ENCODE data around the gene CADM1.

CADM1 gene

DNA sequence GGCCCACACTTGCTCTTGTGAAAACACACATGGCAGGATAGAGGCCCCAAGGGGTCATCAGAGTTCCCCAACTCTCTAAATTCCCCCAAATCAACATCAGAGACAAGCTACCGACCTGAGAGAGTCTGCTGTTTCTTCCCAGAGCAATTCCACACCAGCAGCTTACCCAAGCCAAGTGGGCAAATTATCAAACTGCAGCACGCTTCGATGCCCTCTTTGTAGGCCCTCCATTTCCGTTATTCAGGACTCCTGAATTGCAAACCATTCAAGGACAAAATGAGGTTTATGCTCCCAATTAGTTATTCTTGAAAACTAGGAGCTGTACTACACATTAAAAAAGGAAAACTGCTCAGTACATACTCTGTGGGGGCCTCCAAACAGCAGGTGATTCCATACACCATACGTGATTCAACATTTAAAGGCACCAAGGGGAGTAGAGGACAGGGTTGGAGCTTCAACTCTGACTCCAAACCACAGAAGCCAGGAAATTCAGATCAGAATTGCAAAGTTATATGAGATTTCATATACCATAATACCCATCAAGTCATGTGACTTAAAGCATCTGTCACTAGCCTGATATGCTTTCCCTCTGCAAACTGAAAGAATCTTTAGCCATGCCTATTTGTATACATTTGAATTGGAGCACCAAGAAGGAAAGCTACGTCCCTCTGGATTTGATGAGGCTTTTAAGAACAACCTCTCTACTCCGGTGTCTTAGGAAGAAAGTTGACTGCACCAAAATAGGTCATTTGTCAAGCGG, 234.8 kb downstream of the CADM1 start:
- no peak for DNase-seq

DNA sequence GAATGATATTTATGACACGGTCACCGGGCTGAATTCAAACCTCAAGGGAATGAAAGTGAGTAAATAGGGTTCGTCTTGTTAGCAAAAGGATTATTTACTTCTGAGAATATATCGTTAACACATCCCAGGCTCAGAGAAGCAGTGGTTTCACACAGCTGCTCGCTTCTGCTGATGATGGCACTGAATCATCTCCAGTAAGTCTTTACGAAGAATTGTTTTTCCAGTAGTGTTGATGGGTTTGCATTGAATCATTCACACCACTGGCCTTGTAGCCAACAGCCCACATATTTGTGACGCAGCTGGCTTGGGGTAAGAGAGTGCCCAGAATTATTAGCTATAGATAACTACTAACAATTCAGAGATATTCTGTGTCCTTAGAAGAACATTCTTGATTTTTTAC, 236.3 kb downstream of the CADM1 start:
- DNase-seq, result no peak

DNA sequence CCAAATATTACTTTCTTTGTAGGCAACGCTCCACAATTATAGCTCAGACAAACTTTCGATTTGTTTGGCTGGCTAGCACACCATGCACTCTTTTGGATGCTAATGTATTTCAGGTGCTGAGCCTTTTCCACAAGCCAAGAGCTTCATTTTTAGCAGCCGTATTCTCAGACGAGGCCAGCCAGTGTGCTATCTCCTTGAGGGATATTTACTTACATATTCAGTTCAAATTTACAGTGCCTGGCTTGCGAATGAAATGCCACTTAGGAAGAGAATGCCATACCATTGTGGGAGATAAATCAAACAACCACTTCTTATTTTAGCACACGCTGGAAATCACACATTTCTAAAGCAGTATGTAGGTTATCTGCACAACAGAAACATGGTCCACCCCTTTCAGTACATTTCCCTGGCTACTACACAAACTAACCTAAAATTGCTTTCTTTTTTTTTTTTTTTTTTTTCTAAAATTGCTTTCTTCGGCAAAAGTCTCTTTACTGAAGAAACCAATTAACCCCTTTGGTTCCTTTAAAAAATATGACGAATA, 236.9 kb downstream of the CADM1 start:
- DNase-seq, result peak; percentile 59

DNA sequence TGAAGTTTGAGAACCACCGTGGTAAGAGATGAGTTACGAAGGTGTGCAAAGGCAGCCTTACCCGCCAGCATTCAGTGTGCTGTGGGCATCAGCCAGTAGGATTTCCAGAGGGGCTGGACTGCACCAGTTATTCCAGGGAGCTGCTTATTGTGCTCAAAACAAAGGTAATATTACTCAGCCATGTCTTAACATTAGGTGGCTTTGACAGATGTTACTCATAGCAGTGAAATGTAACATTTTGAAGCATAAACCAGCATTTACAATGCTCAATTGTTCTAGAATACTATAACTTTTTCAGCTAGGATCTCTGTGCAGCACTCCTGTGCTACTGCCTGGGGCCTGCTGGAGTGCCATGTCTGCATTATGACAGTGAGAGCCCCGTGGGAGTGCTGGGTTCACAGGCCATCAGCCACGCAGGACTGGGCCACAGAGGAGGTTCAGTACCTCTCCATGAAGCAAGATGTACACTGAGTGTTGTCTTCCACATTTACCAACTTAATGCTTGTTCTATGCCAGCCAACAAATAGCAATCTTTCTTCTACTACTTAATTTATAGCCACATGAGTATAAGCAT, 238.1 kb downstream of the CADM1 start:
- no peak for DNase-seq

DNA sequence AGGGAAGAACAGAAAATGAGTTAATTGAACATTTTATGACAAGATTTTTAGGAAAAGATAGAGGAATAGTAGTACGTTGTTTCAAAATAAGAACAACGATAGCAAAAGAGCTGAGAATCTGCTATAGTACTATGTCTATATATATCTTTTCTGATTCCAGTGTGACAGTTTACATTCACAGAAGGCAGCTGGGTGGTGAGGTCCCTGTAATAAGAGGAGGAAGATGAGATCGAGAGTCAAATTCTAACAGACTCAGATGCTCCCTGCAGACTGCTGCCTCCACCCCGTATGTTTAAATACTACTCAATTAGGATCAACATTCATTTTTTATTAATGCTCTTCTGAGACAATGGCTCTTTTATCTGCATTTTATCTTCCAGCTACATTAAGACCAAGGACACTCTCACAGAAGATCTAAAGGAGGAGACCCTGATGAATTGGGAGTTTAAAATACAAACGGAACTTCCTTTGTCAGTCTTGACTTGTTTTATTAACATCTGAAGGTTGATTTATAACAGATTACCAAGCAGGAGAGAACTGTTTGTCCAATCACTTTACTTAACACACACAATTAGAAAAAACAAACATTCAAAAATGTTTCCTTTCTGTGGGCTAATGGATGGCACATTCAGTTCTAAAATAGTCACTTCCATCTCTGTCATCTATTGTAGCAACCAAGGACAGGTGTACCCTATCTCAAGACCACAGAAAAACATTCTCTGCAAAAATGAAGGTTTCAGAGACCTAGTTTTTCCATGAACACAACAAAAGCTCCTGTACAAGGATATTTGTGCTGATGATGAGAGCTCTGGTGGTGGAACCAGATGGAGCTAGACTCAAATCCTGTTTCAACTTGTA, 240.2 kb downstream of the CADM1 start:
- DNase-seq, result no peak

DNA sequence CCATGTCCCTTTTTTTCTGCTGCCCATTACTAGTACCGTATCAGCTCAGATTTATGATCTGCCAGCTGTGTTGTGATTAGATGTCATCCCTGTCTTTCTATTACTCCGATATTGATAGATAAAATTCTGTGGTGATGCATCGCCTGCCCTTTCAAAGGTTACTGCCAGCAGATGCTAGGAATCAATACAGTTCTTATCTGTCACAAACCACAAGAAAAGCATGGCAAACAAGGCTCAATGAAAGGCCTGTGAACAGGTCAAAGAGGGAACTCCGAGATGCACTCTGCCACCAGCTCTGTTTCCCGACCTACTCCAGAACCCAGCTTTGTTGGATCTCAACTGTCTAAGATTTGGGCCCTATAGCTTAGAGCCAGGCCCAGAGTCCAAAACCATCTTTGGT, 246.0 kb downstream of the CADM1 start:
- no peak for DNase-seq

DNA sequence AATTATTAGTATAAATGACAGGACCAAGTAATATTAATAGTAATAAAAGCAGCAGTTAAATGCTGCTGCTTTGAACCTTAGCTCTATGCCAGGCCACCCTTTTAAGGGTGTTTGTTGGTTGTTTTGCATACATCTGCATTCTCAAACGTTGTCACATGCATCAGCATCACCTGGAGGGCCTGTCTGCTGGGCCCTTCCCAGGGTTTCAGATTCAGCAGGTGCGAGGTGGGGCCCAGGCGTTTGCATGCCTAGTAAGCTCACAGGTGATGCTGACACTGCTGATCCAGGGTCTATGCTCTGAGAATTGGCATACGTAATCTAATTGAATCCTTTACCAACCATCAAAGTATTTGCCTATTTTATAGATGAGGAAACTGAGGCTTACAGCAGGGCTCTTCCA, 246.5 kb downstream of the CADM1 start:
- DNase-seq, result peak; percentile 19

DNA sequence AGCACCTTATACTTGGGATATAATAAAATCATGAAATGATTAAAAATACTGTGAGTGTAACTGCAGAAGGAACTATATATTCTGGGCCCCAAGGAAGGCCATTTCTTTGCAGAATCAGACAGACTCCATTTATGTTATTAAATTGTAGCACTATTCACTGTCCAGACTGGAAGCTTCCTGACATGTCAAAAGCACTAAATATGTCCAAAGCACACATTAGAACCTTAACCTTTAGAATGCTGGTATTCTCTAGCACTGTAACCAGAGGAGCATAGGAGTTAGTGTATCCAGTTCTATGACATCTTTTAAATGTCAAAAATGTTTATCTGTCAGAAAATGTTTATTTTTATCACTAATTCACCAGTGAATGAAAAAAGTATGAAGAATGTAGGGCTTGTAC, 246.9 kb downstream of the CADM1 start:
- no peak for DNase-seq

DNA sequence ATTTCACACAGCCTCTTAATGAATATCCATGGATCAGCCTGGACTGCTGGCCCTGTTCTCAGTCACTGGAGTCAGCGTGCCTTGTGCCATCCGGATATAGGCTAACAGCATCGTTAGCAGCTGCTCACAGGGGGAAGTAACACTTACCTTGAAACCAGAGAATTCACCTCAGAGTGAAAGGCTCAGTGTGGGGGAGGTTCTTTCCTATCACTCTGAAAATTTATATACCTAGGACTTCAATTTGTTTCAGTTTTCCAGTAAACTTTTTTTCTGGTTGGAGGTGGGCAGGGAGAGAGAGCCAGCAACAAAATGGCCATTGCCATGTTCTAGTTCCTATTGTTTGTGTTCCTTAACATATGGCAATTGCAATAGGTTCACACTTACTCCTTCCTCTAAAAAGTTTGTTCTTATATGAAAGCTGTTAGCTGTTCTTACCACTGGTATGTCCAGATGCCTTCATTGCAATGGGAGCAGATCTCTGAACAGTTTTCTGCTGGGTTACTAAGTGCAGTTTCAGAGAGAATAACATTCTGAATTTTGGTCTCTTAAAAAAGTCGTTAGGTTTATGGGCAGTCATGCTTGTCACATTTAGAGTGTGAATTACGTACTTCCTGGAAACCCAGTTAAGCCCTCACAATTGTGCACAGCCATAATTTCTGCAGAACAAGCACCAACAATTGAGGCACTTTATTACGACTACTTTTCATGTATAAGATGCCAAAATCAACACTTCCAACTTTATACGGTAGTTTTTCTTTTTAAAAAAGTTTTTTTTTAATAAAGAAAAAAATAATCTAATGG, 247.6 kb downstream of the CADM1 start:
- peak; percentile 53 for DNase-seq

DNA sequence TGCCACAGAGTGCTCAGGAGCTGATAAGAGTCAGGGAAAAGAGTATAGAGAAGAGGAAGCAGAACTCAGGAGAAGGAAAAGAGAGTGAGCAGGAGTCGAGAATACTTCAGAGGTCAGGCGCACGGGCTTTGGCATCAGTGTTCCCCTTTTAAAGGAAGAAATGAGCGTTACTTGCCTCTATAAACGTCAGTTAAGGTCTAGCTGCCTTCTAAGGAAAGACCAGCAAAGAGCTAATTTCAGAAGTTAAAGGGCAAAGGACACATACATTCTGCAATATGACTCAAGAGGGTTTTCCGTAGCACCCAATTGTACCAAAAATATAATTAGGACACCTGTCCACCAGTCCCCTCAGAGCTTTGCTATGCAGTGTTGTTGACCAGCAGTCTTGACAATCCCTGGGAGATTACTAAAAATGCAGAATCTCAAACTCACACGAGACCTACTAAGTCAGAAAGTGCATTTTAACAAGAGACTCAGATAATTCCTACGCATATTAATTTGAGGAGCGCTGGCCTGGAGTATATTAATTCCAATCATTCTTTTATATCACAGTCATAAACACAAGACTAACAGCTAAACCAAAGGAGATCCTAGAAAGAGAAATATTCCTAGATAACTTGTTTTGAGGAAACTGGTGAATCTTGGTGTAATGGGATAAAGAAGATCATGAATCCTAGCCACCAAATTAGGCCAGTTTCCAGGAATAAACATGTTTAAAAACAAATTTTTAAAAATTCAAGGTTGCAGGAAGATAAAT, 249.0 kb downstream of the CADM1 start:
- DNase-seq, result no peak

DNA sequence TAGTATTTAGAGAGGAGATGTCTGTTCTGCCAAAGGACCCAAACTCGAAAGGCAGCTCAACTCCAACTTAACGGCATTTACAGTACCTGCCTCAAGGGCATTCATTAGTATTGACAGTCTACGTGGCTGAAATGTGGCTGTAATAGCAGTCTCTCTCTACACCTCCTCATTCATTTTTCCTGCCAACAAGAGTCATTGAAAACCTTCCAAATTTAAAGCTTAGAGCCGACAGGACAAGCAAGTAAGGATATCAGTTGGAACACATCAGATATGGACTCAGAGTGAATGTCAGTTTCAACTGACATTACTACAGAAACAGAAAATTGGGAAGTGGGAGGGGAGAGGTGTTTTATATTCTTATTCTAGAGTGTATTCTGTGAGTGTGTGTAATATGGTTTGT, 253.1 kb downstream of the CADM1 start:
- DNase-seq, result no peak

DNA sequence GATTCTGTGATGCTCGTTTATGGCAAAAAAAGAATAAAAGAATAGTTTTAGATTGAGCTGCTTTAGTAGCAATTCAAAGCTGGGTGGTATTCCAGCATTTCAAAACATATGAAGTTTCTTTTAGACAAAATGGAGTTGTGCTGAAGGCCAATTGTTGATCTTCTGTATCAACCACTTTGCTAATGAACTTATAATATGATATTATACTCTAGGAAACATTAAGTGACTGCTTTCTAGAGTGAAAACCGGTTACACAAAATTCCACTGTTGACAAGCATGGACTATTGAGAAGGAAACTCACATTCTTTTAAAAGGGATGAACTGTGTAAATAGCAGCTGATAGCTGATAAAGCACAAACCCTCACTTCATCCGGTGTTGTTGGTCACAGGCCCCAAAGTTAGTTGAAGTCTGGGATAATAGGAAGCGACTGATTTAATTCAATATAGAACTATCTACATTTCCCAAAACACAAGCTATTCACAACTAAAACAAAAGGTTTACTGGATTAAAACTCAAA, 255.1 kb downstream of the CADM1 start:
- DNase-seq, result no peak

DNA sequence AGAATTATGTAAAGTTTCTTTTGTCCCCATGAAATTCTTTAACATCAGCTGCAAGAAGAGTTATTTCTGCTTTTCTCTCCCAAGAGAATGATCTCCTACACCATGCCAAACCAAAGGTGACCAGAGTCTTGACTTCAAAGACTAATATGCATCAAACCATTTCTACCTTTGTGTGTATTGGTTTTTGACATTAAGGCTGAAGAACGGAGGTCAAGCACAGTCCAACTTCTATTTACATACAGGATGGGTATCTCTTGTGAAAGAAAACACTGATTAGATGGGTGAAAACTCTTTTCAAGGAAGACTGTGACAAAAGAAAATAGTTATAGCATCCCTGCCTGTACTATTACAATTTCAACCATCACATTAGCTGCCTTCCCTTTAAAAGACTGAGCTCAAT, 256.3 kb downstream of the CADM1 start:
- DNase-seq, result no peak

DNA sequence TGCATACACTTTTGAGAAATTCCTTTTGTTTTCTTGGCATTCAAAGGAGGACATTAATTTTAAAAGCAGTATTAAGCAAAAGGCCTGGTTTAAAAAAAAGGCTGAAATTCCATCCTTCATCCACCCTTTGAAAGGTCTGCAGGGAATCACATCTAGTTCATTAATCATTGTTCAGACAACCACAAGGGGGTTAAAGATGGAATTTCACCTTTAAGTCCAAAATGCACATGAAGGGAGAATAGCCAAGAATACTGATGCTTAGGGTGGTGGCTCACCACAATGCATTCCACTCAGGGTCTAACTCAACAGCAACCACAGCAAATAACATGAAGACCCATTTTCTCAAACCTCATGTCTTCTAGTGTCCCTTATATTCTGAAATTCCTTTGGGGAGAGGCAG, 256.9 kb downstream of the CADM1 start:
- DNase-seq, result no peak

DNA sequence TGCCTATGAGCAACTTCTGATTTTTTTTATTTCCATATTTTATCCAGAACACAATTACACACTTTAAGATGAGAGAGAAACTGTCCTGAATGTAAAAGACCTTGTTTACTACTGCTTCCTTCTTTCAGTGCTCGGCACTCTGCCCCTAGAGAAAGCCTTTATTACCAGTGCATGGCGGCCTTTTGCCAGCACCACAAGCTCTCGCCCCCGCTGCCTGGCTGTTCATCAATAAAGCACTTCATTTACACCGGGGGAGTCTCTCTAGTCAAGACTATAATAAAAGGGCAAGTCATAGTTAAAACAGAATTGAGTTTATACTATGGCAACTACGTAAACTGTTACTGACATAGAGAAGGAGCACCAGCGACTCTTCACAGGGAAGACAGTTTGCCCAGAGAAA, 259.5 kb downstream of the CADM1 start:
- DNase-seq, result no peak

DNA sequence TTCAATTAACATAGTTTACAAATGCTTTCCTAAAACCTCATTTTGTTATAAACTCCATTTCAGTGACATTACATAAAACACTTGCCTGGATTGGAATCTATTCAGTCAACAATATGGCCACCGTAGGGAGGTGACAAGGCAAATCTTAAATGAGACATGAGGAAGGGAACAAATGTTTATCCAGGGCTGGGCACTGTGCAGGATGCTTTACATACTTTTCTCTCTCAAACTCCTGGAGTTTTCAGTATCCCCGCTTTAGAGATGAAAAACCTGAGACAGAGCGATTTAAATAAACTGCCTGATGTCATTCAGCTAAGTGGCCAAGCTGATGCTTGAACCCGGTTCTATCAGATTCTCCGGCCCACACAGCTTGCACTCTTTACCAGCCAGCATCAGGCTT, 259.9 kb downstream of the CADM1 start:
- no peak for DNase-seq

DNA sequence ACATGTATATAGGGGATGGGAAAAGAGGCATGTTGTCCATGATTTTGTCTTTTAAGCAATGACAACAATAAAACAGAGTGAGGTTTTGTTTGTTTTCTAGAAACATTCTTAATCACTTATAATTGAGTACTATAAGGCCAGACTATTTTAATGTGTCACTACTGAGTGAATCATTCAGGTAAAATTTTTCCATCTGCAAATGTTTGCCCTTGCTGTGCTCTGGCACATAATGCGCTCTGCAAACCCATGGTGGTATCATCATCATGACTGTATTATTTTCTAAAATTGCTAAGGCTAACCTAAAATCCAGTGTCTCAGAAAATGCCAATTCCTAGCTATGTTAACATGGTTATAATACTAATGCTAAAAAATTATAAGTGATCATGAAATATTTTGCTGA, 261.2 kb downstream of the CADM1 start:
- DNase-seq, result no peak

DNA sequence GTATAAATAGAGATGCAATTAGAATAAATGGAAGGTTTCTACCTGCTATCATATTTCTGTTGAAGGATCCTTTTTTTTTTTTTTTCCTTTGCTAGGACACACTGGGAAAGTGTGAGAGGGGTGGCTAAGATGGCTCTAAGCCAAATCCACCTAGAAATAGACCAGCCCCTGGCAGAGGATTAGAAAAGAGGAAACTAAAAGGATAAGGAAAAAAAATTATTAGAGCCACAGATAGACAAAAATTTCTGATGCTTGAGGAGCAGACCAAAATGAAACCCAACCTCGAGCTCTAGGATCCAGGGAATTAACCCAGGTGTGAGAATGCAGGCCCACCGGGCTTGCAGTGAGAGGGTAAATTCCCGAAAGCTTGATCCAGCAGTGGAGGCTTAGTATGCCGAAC, 262.3 kb downstream of the CADM1 start:
- peak; percentile 56 for DNase-seq

DNA sequence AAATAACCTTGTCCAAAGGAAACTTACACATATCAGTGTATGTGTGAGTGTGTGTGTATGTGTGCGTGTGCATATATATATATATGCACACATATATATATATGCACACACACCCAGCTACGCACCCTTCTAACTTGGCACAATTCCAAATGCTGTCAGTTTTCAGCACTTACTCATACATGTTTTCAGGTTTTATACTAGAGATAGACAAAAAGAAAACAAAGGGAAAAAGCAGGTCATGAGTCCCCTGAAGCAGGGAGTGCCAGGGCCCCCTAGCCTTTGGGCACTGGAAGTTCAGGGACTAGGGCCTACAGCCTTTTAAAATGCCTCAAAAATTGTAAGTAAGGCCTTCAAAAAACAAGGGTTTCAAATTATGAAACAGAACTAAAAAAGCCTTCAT, 265.4 kb downstream of the CADM1 start:
- no peak for DNase-seq

DNA sequence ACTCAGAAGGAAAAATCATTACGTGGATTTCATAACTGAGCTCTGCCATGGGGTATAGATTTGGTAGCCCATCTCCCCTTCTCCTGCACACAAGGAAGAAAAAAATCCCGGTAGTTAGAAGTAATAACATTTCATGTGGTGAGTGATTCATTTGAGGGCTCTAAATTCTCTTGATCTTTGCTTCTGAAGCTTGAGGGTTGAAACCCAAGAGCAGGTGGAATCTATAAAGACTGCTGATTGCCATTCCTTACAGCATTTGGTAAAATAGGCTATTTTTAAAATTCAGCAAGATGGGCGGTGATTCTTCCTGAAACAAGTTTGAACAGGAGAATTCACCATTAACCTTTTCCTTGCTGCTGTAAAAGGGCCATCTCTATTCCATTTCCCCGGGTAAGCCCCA, 266.1 kb downstream of the CADM1 start:
- DNase-seq, result no peak

DNA sequence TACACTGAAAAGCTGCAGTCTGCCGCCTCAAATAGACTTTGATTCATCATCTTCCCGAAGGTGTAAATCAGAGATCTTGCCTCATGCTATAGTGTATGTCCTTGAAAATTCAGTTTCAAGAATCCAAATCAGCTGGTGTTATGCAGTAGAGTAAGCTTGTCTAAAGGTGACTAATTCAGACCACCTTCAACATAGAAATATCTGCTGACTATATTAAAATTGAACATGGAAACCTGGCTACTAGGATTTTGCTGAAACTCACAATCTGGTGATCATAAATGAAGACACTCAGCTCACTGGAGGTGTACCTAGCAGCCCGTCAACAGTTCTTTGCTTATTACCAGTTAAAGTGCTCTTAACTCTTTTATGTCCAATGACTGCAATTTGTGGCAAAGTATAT, 266.6 kb downstream of the CADM1 start:
- DNase-seq, result no peak

DNA sequence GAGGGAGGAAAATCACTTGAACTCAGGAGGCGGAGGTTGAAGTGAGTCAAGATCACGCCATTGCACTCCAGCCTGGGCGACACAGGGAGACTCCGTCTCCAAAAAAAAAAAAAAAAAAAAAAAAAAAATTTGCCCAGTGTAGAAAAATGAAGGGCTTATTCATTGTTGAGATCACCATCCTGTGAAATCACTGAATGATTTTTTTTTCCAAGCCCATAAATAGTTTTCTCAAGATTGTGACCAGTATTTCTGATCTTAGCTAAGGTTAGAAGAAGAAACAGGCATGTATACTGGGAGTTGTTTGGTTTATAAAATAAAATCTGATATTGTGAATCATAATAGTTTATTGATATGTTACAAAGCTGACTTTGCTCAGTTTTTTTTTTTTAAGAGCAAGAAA, 269.4 kb downstream of the CADM1 start:
- DNase-seq, result no peak

Measured in NCI-H2029 (cell line).